ENCODE measurements around the gene MFN2. TPM values are rescaled to one million over a fixed set of nuclear protein-coding genes. Genes with fewer than 3 reads are reported as not detected.

The MFN2 gene
- total and polyA plus RNA-seq, 2 experiments from 2014 or later = 15.1 to 40.4 TPM

DNA sequence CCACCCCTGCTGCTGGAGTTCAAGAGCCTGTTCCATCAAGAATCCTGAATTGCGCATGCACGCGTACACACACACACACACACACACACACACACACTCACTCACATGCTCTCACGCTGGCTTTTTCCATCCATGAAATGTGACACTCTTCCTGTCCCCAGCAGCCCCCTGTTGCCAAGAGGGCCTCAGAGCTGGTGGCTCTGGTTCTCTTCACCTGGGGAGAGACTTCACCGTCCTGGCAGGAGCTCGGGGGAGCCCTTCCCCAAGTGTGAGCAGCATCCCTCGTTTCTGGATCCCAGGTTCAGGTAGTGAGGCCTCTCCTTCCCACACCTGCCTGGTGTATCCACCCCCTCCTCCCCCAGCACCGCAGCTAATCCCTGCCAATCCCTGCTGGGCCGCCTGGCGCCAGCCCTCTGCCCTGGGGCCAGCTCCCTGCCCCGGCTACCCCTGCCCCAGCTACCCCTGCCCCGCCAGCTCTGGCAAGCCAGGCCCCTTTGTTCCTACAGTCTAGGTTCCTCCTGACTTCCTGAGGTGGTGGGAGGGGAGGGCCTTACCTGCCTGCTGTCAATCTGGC lies 35.8 kb upstream of the MFN2 start:
- Histone ChIP-seq H3K4me3 (no peak overlapping the region), H3K27me3 (ENCODE audit: insufficient read depth) (no peaks in the 10 kb centered on the region), H3K27ac (ENCODE audit: low read depth) (no peak overlapping the region; the same call in none of the 2 replicates), H3K4me2 (peak overlapping the region; percentile 49; the same call in 1 of the 2 replicates), H3K36me3 (ENCODE audit: insufficient read depth) (no peaks in the 10 kb centered on the region), H3K9me2 (ENCODE audit: insufficient read depth) (no peaks in the 10 kb centered on the region), H3K4me1 (ENCODE audit: insufficient read depth) (peaks cover 13% of the 10 kb centered on the region), H3K79me2 (replicated peaks; ENCODE audit: insufficient read depth) (no peaks in the 10 kb centered on the region), H2AFZ (no peak overlapping the region), H3F3A (replicated peaks; ENCODE audit: low read depth) (0 out of 2 replicates have a peak, but pooled peaks cover 4% of the 10 kb centered on the region), H4K20me1 (replicated peaks; ENCODE audit: insufficient read depth) (no peaks in the 10 kb centered on the region)
- Mint-ChIP-seq H3K4me1 (peaks cover 15% of the 10 kb centered on the region), H3K9me3 (peaks cover 8% of the 10 kb centered on the region), H3K27ac (peak overlapping the region; percentile 92), H3K27me3 (ENCODE audit: insufficient read depth, low read depth, poor library complexity) (peaks cover 14% of the 10 kb centered on the region), H3K36me3 (ENCODE audit: low read depth) (peaks cover 34% of the 10 kb centered on the region), H3K4me3 (peak overlapping the region; percentile 25; the same call in 1 of the 3 replicates)
- DNase-seq (ENCODE audit: low spot score) (peak; percentile 57), ATAC-seq (peak; percentile 92)
- TF ChIP-seq CTCF (conservative IDR thresholded peaks at IDR 0.05; ENCODE audit: low read depth in 2 of 2) = no peak
- no peak for TF ChIP-seq ZNF331 (CRISPR knock-in tag; IDR thresholded peaks at IDR 0.05; ENCODE audit: low read depth)
- TF ChIP-seq CREB1 (CRISPR knock-in tag; IDR thresholded peaks at IDR 0.05; ENCODE audit: low read depth) = no peak
- TF ChIP-seq, protein P1, sequence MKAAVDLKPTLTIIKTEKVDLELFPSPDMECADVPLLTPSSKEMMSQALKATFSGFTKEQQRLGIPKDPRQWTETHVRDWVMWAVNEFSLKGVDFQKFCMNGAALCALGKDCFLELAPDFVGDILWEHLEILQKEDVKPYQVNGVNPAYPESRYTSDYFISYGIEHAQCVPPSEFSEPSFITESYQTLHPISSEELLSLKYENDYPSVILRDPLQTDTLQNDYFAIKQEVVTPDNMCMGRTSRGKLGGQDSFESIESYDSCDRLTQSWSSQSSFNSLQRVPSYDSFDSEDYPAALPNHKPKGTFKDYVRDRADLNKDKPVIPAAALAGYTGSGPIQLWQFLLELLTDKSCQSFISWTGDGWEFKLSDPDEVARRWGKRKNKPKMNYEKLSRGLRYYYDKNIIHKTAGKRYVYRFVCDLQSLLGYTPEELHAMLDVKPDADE (IDR thresholded peaks at IDR 0.05) = no peak

DNA sequence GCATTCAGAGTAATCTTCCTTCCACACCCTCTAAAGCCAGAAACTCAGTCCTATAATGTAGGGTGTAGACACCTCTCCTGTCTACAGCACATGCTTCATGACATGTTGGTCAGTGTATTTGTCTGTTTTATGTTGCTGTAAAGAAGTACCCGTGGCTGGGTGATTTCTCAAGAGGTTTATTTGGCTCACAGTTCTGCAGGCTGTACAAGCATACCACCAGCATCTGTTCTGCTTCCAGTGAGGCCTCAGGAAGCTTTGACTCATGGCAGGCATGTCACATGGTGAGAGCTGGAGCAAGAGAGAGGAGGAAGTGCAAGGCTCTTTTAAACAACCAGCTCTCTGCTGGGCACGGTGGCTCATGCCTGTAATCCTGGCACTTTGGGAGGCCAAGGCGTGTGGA lies 33.6 kb upstream of the MFN2 start:
- TF ChIP-seq STAT1 (IDR thresholded peaks at IDR 0.05; ENCODE audit: unreplicated experiment) (no peak), EZH2phosphoT487 (IDR thresholded peaks at IDR 0.05; ENCODE audit: unreplicated experiment) (no peak), CREB1 (CRISPR knock-in tag; IDR thresholded peaks at IDR 0.05; ENCODE audit: low read depth) (no peak)
- no peak overlapping the region for H3K4me3 Mint-ChIP-seq
- no peaks in the 10 kb centered on the region for H3K79me2 ChIP-seq (replicated peaks; ENCODE audit: insufficient read depth)
- H2AFZ ChIP-seq = no peak overlapping the region
- H3K36me3 Mint-ChIP-seq (ENCODE audit: low read depth) = peaks cover 48% of the 10 kb centered on the region
- H3F3A ChIP-seq (replicated peaks; ENCODE audit: low read depth) = no peaks in the 10 kb centered on the region
- peaks cover 8% of the 10 kb centered on the region for H3K9me3 Mint-ChIP-seq
- H3K27me3 ChIP-seq (ENCODE audit: insufficient read depth) = no peaks in the 10 kb centered on the region
- H3K36me3 ChIP-seq (ENCODE audit: insufficient read depth) = no peaks in the 10 kb centered on the region
- no peak overlapping the region for H3K27ac ChIP-seq (ENCODE audit: low read depth)
- peaks cover 15% of the 10 kb centered on the region for H3K27me3 Mint-ChIP-seq (ENCODE audit: insufficient read depth, low read depth, poor library complexity)
- no peak for ATAC-seq
- H3K27ac Mint-ChIP-seq = 0 out of 2 replicates have a peak overlapping the region, but pooled peaks have one; percentile 4
- DNase-seq (ENCODE audit: low spot score) = no peak
- H3K9me2 ChIP-seq (ENCODE audit: insufficient read depth) = no peaks in the 10 kb centered on the region
- H3K4me2 ChIP-seq = no peak overlapping the region
- H3K4me1 ChIP-seq (ENCODE audit: insufficient read depth) = peaks cover 13% of the 10 kb centered on the region
- H3K4me3 ChIP-seq = no peak overlapping the region
- H4K20me1 ChIP-seq (replicated peaks; ENCODE audit: insufficient read depth) = no peaks in the 10 kb centered on the region
- peaks cover 15% of the 10 kb centered on the region for H3K4me1 Mint-ChIP-seq
